Measurements from ENCODE around the gene SUSD1. TPM values are rescaled to one million over a fixed set of nuclear protein-coding genes. Genes with fewer than 3 reads are reported as not detected.

SUSD1 gene
- total RNA-seq, 1 experiment from 2014 or later: 8.1 TPM

DNA sequence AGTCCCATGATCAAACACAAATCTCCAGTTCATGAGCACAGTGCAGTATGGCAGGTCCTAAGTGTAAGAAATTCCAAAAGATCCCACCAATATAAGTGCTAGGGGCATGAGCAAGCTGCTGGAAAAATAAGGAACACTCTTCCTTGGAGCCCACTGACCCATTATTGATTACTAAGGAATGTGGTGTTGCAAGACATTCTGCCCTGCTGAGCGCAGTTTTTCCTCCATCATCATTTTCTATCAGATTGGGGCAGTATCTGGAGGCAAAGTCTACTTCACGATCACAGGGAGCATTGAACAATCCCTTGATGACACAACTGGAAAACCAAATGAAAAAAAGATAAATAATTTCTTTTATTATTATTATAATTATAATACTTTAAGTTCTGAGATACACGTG, 149.2 kb downstream of the SUSD1 start:
- H3K56ac ChIP-seq (ENCODE audit: insufficient read length, low read depth, low read length): no peak overlapping the region
- H3K9me3 ChIP-seq (ENCODE audit: control insufficient read depth, low read depth, low read length): no peaks in the 10 kb centered on the region
- H2BK15ac ChIP-seq (ENCODE audit: low read depth, low read length): no peak overlapping the region
- H2BK12ac ChIP-seq (ENCODE audit: insufficient read length, low read depth, low read length): no peak overlapping the region
- Mint-ChIP-seq H3K4me1 (peaks cover 8% of the 10 kb centered on the region in 2 experiments), H3K36me3 (ENCODE audit: insufficient read depth in 1 of 3, low read depth in 3 of 3) (no peaks in the 10 kb centered on the region), H3K27me3 (ENCODE audit: low read depth) (no peaks in the 10 kb centered on the region), H3K4me3 (no peak overlapping the region), H3K27ac (no peak overlapping the region), H3K9me3 (no peaks in the 10 kb centered on the region)
- H4K91ac ChIP-seq (ENCODE audit: insufficient read length, low read depth, low read length): no peak overlapping the region
- H2BK5ac ChIP-seq (ENCODE audit: insufficient read length, low read length): no peak overlapping the region
- H2BK120ac ChIP-seq (ENCODE audit: low read depth, low read length, poor library complexity, severe bottlenecking): no peak overlapping the region
- TF ChIP-seq CTCF (conservative IDR thresholded peaks at IDR 0.05): no peak
- no peaks in the 10 kb centered on the region for H3K79me2 ChIP-seq (ENCODE audit: insufficient read depth, low read length)
- no peak overlapping the region for H3K4ac ChIP-seq (ENCODE audit: low read depth, low read length)
- H3T11ph ChIP-seq (ENCODE audit: low read length): no peak overlapping the region
- no peak overlapping the region for H4K8ac ChIP-seq (replicated peaks; ENCODE audit: insufficient read length, low read depth, low read length)
- no peak overlapping the region for H2AFZ ChIP-seq (ENCODE audit: low read length)
- no CpG with 5 or more reads among the region's 3 CpGs for WGBS (ENCODE audit: extremely low coverage, insufficient read length, low lambda C conversion rate)
- no peaks in the 10 kb centered on the region; the same call in 1 of the 2 replicates for H3K27me3 ChIP-seq (ENCODE audit: insufficient read depth, low read length)
- no peak overlapping the region for H2AK5ac ChIP-seq (ENCODE audit: insufficient read length, low read length)
- H3K23ac ChIP-seq (ENCODE audit: insufficient read length, low read depth, low read length): no peak overlapping the region
- no peak overlapping the region for H3K4me2 ChIP-seq (ENCODE audit: insufficient read depth, insufficient read length, low read length)
- DNase-seq: no peak
- no peak overlapping the region for H3K18ac ChIP-seq (ENCODE audit: insufficient read length, low read depth, low read length)
- H3K27ac ChIP-seq (ENCODE audit: insufficient read length, low read depth, low read length): no peak overlapping the region
- no peak overlapping the region for H3K9ac ChIP-seq (ENCODE audit: extremely low read depth, insufficient read length, low read length)
- H3K79me1 ChIP-seq (ENCODE audit: insufficient read depth, low read depth, low read length, poor library complexity, severe bottlenecking): no peaks in the 10 kb centered on the region
- H2BK20ac ChIP-seq (ENCODE audit: low read depth, low read length, poor library complexity, severe bottlenecking): no peak overlapping the region
- H3K23me2 ChIP-seq (ENCODE audit: insufficient read length, low read depth, low read length, poor library complexity, severe bottlenecking): no peaks in the 10 kb centered on the region
- no peaks in the 10 kb centered on the region for H4K20me1 ChIP-seq (ENCODE audit: control insufficient read depth, insufficient read depth, insufficient read length)
- no peak overlapping the region for H3K14ac ChIP-seq (ENCODE audit: insufficient read depth, low read length)
- no peak overlapping the region for H4K5ac ChIP-seq (ENCODE audit: insufficient read length, low read depth, low read length)
- H3K4me1 ChIP-seq (ENCODE audit: insufficient read depth, low read length): 0 out of 2 replicates have a peak, but pooled peaks cover 3% of the 10 kb centered on the region
